NK-92 (cell line): ENCODE measurements around the gene SLC8B1.

Source experiments
- DNase-seq: peaks from one replicate; lab custom pipeline; 2025; ENCODE audit not compliant: unreplicated experiment; lab: John Stamatoyannopoulos, UW

SLC8B1 gene

DNA sequence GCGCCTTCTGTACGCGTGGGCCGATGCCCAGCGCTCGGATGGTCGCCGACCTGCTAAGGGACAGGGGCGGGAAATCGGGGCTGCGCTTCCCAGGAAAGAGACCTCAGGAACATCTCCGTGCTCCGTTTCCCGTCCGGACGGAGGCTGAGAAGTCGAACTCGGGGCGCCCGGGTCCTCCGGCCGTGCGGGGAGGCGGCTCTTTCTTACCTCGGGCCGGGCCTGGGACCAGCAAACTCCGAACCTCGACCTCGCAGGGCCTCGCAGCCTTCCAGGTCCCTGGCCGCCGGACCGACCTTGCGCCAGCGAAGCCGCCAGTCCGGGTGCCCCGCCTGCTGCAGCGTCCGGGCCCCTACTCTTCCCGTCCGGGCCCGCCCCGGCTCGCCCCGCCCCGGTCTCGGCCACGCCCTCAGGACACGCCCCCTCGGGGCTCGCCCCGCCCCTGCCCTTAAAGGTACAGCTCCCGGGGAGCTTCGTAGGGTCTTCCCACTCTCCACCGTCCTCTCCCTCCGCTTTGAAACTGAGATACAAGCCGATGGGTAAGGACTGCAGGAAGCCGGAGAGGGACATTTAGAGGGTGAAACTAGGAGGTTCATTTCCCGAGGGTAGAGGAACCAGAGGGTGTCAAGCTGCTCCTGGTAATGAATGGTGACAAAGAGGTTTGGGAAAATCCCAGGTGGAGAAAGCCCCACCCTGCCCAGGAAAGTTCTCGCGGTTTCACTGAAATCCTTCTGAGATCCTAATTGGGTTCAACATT lies at the start of gene SLC8B1:
TSS of gene SLC8B1 (minus strand) at position 324 of the 754 bp plus-strand sequence. CDS start 2,231 bp downstream, outside the sequence.
- peak; percentile 9 for DNase-seq

DNA sequence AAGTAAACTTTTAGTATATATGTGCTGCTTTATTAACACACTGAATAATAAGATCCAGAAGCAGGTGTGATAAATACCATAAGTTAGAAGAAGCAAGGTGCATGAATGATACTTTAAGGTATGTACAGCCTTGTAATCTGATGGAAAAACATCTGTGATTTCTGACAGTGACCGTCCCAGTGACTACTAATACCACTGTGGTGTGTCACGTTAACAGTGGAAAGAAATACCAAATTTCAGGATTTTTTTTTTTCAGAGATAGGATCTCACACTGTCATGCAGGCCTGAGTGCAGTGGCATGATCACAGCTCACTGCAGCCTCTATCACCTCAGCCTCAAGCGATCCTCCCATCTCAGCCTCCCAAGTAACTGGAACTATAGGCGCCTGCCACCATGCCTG lies 47.3 kb upstream of the SLC8B1 start:
- DNase-seq, result no peak

GRCh38 chr12:113381220-113381619 lies 46.3 kb upstream of the SLC8B1 start:
- no peak for DNase-seq

- no peak for DNase-seq
Measured at GRCh38 chr12:113378291-113378690, 43.4 kb upstream of the SLC8B1 start.

- DNase-seq, result no peak
Measured at GRCh38 chr12:113374823-113375428, 40.0 kb upstream of the SLC8B1 start.

DNA sequence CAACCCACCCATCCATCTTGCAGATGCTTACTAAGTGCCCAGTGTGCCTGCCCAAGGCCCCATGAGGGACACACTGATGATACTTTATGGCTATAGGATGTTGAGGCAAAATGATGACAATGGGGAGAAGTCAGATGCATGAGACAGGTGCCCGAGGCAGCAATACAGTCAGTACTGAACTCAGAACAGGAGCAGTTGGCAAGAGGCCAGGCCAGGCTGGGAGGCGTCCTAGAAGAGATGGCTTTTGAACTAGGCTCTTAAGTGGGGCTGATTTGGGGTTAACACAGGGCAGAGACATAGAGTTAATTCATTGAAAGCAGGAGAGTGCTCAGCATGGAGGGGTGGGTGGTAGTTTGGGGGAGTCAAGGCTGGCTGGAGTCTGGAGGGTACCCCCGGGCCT lies 39.1 kb upstream of the SLC8B1 start:
- no peak for DNase-seq

- DNase-seq, result no peak
Measured at GRCh38 chr12:113373440-113373839, 38.5 kb upstream of the SLC8B1 start.

DNA sequence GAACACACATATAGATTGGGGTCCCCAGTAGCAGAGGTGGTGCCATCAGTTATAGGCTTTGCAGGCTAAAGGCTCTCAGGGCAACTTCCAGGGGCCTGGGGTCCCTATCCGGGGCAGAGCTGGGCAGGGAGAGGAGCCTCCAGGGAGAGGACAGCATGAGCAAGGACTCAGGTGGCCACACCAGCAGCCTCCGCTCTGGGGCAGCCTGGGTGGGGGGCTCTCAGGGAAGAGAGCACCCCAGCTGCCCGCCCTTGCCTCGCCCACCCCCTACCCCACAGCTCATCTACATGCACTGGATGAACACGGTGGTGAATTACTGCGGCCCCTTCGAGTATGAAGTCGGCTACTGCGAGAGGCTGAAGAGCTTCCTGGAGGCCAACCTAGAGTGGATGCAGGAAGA lies 37.5 kb upstream of the SLC8B1 start:
- no peak for DNase-seq

DNA sequence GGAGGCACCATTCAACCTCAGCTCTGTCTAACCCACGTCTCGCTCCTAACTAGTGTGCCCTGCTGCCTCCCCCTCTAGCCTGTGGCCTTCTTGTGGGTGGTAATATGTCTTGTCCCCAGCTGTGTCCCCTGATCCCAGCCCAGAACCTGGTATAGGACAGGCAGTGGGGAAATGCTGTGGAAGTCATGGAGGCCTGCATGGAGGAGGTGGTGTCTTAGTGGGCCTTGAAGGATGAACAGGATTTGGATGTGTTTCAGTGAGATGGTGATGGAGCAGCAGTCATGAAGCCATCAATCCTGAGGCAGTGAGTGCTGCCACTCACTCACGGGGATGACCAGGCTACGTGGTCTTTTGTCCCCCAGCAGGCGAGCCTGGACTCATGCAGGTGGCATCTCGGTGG lies 36.9 kb upstream of the SLC8B1 start:
- DNase-seq, result no peak

GRCh38 chr12:113370923-113371682 lies 36.2 kb upstream of the SLC8B1 start:
- DNase-seq, result no peak

DNA sequence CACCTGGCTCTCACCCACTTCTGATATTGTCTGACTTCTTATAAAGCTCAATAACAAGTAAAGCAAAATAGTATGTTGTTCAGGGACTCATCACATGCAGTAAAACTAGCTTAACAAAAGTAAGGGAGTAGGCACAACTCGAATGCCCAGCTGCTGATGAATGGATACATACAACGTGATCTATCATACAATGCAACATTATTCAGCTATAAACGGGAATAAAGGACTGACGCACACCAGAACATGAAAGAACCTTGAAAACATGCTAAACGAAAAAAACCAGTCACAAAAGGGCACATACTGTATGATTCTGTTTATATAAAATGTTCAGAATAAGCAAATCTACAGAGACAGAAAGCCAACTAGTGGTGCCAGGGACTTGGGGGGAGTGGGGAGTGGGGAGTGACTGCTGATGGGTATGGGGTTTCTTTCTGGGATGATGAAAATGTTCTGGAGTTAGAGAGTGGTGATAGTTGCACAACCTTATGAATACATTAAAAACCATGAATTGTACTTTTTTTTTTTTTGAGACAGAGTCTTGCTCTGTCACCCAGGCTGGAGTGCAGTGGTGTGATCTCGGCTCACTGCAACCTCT lies 34.6 kb upstream of the SLC8B1 start:
- no peak for DNase-seq

DNA sequence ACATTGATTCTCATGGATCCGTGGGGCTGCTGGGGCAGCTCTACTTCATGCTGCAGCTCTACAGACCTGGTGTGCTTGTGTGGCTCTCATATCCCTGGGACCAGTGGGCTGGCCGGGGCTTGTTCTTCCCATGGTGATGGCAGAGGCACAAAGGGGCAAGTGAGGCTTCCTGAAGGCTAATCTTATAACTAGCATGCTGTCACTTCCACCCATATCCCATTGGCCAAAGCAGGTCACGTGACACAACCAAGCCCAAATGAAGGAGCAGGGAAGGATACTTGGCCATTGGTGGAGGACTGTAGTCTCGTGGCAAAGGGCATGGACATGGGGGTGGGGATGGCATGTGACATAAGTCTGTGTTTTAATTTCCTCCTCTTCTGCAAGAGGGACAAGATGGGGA lies 33.4 kb upstream of the SLC8B1 start:
- DNase-seq, result no peak

DNA sequence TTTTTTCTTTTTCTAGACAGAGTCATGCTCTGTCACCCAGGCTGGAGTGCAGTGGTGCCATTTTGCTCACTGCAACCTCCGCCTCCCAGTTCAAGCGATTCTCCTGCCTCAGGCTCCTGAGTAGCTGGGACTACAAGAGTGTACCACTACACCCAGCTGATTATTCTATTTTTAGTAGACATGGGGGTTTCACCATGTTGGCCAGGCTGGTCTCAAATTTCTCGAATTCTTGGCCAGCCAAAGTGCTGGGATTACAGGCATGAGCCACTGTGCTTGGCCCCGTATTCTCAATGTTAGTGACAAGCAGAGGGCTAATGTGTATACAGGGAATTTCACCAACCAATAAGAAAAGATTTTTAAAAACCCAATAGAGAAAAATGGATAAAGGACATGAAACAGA lies 31.9 kb upstream of the SLC8B1 start:
- no peak for DNase-seq

- no peak for DNase-seq
Measured at GRCh38 chr12:113365639-113366395, 30.9 kb upstream of the SLC8B1 start.

GRCh38 chr12:113364698-113365097 lies 29.8 kb upstream of the SLC8B1 start:
- DNase-seq, result no peak

DNA sequence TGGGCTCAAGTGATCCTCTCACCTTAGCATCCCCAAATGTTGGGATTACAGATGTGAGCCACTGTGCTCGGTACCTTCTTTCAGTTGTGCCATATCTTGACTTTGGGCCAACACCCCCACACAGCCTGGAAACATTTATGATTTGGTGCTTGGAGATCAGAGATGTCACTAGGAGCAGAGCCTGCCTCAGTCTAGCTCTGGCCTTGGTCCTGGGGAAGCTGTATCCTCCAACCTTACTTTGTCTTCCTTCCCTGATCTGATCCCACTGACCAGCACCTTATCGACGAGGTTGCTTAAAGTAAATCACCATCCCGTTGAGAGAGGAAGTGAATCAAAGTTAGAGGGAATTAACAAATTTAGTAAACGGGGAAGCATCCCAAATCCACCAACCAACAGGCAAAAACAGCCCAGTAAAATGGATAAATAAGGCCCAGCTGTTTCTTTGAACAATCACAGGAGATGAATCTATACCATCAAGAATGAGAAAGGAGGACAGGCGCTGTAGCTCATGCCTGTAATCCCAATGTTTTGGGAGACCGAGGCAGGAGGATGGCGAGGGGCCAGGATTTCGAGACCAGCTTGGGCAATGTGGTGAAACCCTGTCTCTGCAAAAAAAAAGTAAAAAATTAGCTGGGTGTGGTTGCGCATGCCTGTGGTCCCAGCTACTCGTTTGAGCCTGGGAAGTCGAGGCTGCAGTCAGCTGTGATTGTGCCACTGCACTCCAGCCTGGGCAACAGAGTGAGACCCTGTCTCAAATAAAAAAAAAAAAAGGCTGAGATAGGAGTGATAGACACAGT lies 26.9 kb upstream of the SLC8B1 start:
- DNase-seq, result no peak

DNA sequence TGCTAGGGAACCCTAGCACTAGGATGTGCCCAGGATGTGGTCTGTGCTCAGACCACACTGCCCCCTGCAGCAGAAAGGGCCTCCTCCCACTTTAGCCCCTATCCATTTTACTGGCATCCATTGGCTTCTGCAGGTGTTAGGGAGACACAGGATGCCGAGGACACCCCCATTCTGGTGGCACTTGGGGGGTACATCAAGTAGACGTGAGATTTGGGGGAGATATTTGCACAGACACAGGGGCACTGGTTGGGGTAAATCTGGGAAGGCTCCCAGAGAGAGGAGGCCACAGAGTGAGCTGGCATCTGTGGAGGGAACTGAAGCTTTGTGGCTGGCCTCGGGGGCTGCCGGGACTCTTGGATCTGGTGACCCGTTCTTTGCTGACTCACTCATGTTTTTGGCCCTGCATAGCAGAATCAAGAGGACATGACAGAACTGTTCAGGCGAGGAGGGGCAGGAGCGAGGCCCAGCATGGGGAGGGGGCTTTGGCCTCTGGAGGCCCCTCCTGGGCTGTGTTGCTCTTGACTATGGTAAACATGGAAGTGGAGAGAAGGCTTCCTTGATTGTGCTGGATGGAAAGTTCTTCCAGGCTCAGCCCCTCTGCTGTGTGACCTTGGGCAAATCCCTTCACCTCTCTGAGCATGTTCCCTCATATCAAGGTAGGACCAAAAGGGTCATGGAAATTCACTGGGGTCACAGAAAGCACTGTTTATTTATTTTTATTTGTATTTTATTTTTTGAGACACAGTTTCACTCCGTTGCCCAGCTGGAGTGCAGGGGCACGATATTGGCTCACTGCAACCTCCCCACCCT lies 25.2 kb upstream of the SLC8B1 start:
- DNase-seq, result no peak

DNA sequence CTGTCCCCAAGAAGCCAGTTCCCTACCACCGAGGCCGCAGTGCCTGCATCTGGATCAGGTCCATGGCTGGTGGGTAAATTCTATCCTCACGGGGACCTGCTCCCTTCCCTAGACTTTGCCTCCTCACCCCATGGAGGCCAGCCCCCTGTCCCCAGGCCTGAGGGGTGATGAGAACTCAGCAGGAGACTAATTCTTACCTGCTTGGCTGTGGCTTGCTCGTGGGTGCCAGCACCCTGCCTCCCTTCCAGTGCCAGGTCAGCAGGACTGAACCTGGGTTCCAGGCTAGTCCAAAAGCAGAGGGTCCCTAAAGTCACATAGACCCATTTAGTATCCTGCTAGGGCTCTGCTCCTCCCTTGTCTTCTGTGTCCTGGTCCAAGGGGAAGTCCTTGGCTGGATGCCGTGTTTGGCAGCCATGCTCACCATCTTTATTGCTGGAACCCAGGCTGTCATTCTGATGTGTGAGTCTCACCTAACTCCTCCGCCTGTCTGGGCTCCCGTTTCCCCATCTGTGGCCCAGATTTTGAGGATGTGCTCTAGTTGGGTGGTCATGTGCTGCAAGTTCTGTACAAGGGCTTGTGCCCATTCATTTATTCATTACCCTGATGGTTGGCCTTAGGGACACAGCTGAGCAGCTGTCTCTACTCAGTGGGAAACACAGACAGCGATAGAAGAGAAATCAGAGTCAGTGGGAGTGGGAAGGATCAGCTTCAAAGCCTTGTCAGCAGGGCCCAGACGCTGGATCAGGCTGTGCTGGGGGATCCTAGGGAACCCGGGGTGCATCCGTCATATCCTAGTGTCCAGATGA lies 24.4 kb upstream of the SLC8B1 start:
- DNase-seq, result no peak
